Measurements from ENCODE around the gene LIN54.

Gene LIN54

GRCh38 chr4:82901183-82901718, 109.4 kb downstream of the LIN54 start:
- H3K9me3 ChIP-seq (ENCODE audit: insufficient read depth, low read depth, low read length), result no peaks in the 10 kb centered on the region
- H3K9ac ChIP-seq (ENCODE audit: low read depth, low read length), result peak overlapping the region; percentile 94
- H3K27me3 ChIP-seq (ENCODE audit: insufficient read depth, low read length), result no peaks in the 10 kb centered on the region
- 2% methylated on average over 8 of the region's 8 CpGs for WGBS
- H3K36me3 ChIP-seq (ENCODE audit: insufficient read depth, low read length), result peaks cover 52% of the 10 kb centered on the region
- peak overlapping the region; percentile 98 for H3K27ac ChIP-seq (ENCODE audit: low read depth, low read length)
- H3K4me1 ChIP-seq (ENCODE audit: insufficient read depth, low read length), result peaks cover 7% of the 10 kb centered on the region; the same call in 1 of the 2 replicates
- peak overlapping the region; percentile 93 for H3K4me3 ChIP-seq (ENCODE audit: low read length)

- Histone ChIP-seq H3K36me3 (ENCODE audit: insufficient read depth, low read length) (peaks cover 52% of the 10 kb centered on the region), H3K4me1 (ENCODE audit: insufficient read depth, low read length) (peaks cover 7% of the 10 kb centered on the region; the same call in 1 of the 2 replicates), H3K27ac (ENCODE audit: low read depth, low read length) (peak within 1 kb of the TSS; percentile 98), H3K9ac (ENCODE audit: low read depth, low read length) (peak within 1 kb of the TSS; percentile 94), H3K27me3 (ENCODE audit: insufficient read depth, low read length) (no peaks in the 10 kb centered on the region), H3K9me3 (ENCODE audit: insufficient read depth, low read depth, low read length) (no peaks in the 10 kb centered on the region), H3K4me3 (ENCODE audit: low read length) (peak within 1 kb of the TSS; percentile 93)
- under 1% methylated on average over 67 of the region's 67 CpGs for WGBS
Measured at GRCh38 chr4:82900411-82901182, 110.0 kb downstream of the LIN54 start, which contains the start of gene THAP9. Gene THAP9 (plus strand): TSS chr4:82900735. CDS start chr4:82900803, 68 bp downstream.

- no peaks in the 10 kb centered on the region for H3K9me3 ChIP-seq (ENCODE audit: insufficient read depth, low read depth, low read length)
- under 1% methylated on average over 14 of the region's 14 CpGs for whole genome bisulfite sequencing
- H3K9ac ChIP-seq (ENCODE audit: low read depth, low read length), result peak overlapping the region; percentile 94
- peaks cover 52% of the 10 kb centered on the region for H3K36me3 ChIP-seq (ENCODE audit: insufficient read depth, low read length)
- no peaks in the 10 kb centered on the region for H3K27me3 ChIP-seq (ENCODE audit: insufficient read depth, low read length)
- H3K4me1 ChIP-seq (ENCODE audit: insufficient read depth, low read length), result peaks cover 7% of the 10 kb centered on the region; the same call in 1 of the 2 replicates
- H3K4me3 ChIP-seq (ENCODE audit: low read length), result peak overlapping the region; percentile 93
- peak overlapping the region; percentile 98 for H3K27ac ChIP-seq (ENCODE audit: low read depth, low read length)
Measured at GRCh38 chr4:82900066-82900410, 110.6 kb downstream of the LIN54 start.

- Histone ChIP-seq H3K36me3 (ENCODE audit: insufficient read depth, low read length) (peaks cover 53% of the 10 kb centered on the region), H3K4me1 (ENCODE audit: insufficient read depth, low read length) (peaks cover 7% of the 10 kb centered on the region; the same call in 1 of the 2 replicates), H3K9me3 (ENCODE audit: insufficient read depth, low read depth, low read length) (no peaks in the 10 kb centered on the region), H3K4me3 (ENCODE audit: low read length) (peak overlapping the region; percentile 93), H3K27me3 (ENCODE audit: insufficient read depth, low read length) (no peaks in the 10 kb centered on the region), H3K27ac (ENCODE audit: low read depth, low read length) (peak overlapping the region; percentile 98), H3K9ac (ENCODE audit: low read depth, low read length) (peak overlapping the region; percentile 94)
- WGBS, result 3% methylated on average over 4 of the region's 4 CpGs
Measured at GRCh38 chr4:82899374-82900065, 111.1 kb downstream of the LIN54 start.

- Histone ChIP-seq H3K9ac (ENCODE audit: low read depth, low read length) (peak overlapping the region; percentile 94), H3K9me3 (ENCODE audit: insufficient read depth, low read depth, low read length) (no peaks in the 10 kb centered on the region), H3K27me3 (ENCODE audit: insufficient read depth, low read length) (no peaks in the 10 kb centered on the region), H3K36me3 (ENCODE audit: insufficient read depth, low read length) (peaks cover 60% of the 10 kb centered on the region), H3K4me1 (ENCODE audit: insufficient read depth, low read length) (peaks cover 7% of the 10 kb centered on the region; the same call in 1 of the 2 replicates), H3K4me3 (ENCODE audit: low read length) (peak overlapping the region; percentile 93), H3K27ac (ENCODE audit: low read depth, low read length) (no peak overlapping the region)
- 50% methylated on average over 7 of the region's 7 CpGs for WGBS
Measured at GRCh38 chr4:82898322-82899243, 112.0 kb downstream of the LIN54 start.

GRCh38 chr4:82896755-82897154, 113.9 kb downstream of the LIN54 start:
- Histone ChIP-seq H3K27ac (ENCODE audit: low read depth, low read length) (no peak overlapping the region), H3K36me3 (ENCODE audit: insufficient read depth, low read length) (peaks cover 69% of the 10 kb centered on the region), H3K27me3 (ENCODE audit: insufficient read depth, low read length) (no peaks in the 10 kb centered on the region), H3K9me3 (ENCODE audit: insufficient read depth, low read depth, low read length) (no peaks in the 10 kb centered on the region), H3K4me3 (ENCODE audit: low read length) (peak overlapping the region; percentile 93), H3K9ac (ENCODE audit: low read depth, low read length) (no peak overlapping the region), H3K4me1 (ENCODE audit: insufficient read depth, low read length) (peaks cover 7% of the 10 kb centered on the region; the same call in 1 of the 2 replicates)
- WGBS, result 94% methylated on average over 1 of the region's 1 CpG

GRCh38 chr4:82893942-82894341, 116.7 kb downstream of the LIN54 start:
- H3K9me3 ChIP-seq (ENCODE audit: insufficient read depth, low read depth, low read length), result no peaks in the 10 kb centered on the region
- no peaks in the 10 kb centered on the region for H3K27me3 ChIP-seq (ENCODE audit: insufficient read depth, low read length)
- H3K27ac ChIP-seq (ENCODE audit: low read depth, low read length), result no peak overlapping the region; the same call in 1 of the 2 replicates
- WGBS, result 85% methylated on average over 3 of the region's 3 CpGs
- peaks cover 7% of the 10 kb centered on the region; the same call in 1 of the 2 replicates for H3K4me1 ChIP-seq (ENCODE audit: insufficient read depth, low read length)
- H3K36me3 ChIP-seq (ENCODE audit: insufficient read depth, low read length), result peaks cover 63% of the 10 kb centered on the region
- H3K4me3 ChIP-seq (ENCODE audit: low read length), result no peak overlapping the region
- no peak overlapping the region for H3K9ac ChIP-seq (ENCODE audit: low read depth, low read length)

GRCh38 chr4:82892467-82892802, 118.2 kb downstream of the LIN54 start:
- 87% methylated on average over 1 of the region's 1 CpG for WGBS
- no peak overlapping the region; the same call in 1 of the 2 replicates for H3K27ac ChIP-seq (ENCODE audit: low read depth, low read length)

GRCh38 chr4:82891707-82892466, 118.7 kb downstream of the LIN54 start:
- H3K36me3 ChIP-seq (ENCODE audit: insufficient read depth, low read length), result peaks cover 42% of the 10 kb centered on the region
- no peaks in the 10 kb centered on the region for H3K9me3 ChIP-seq (ENCODE audit: insufficient read depth, low read depth, low read length)
- H3K9ac ChIP-seq (ENCODE audit: low read depth, low read length), result peak overlapping the region; percentile 98
- peaks cover 6% of the 10 kb centered on the region; the same call in 1 of the 2 replicates for H3K4me1 ChIP-seq (ENCODE audit: insufficient read depth, low read length)
- no peaks in the 10 kb centered on the region for H3K27me3 ChIP-seq (ENCODE audit: insufficient read depth, low read length)
- WGBS, result 50% methylated on average over 5 of the region's 7 CpGs
- peak overlapping the region; percentile 97 for H3K4me3 ChIP-seq (ENCODE audit: low read length)
- H3K27ac ChIP-seq (ENCODE audit: low read depth, low read length), result peak overlapping the region; percentile 96

More at GRCh38 chr4:82892467-82892802, 118.2 kb downstream of the LIN54 start:
- Histone ChIP-seq H3K9ac (ENCODE audit: low read depth, low read length) (peak overlapping the region; percentile 98; the same call in 1 of the 2 replicates), H3K9me3 (ENCODE audit: insufficient read depth, low read depth, low read length) (no peaks in the 10 kb centered on the region), H3K4me1 (ENCODE audit: insufficient read depth, low read length) (peaks cover under 1% of the 10 kb centered on the region; the same call in 1 of the 2 replicates), H3K27me3 (ENCODE audit: insufficient read depth, low read length) (no peaks in the 10 kb centered on the region), H3K4me3 (ENCODE audit: low read length) (peak overlapping the region; percentile 97), H3K36me3 (ENCODE audit: insufficient read depth, low read length) (peaks cover 48% of the 10 kb centered on the region)
